Kidney glomerular epithelial cell (primary cell): Measurements from ENCODE around the gene SLC6A3.

Experiments
- DNase-seq: peaks from one replicate; lab custom pipeline; 2025; lab: John Stamatoyannopoulos, UW

Gene SLC6A3

GRCh38 chr5:1345876-1346626 lies 99.2 kb downstream of the SLC6A3 start:
- DNase-seq = no peak

- DNase-seq = peak; percentile 48
Observed at GRCh38 chr5:1344975-1345838, 100.0 kb downstream of the SLC6A3 start, which contains the start of gene CLPTM1L. Gene CLPTM1L, minus strand, starts transcription at chr5:1345099. Its CDS starts 258 bp downstream, at chr5:1344841.

- DNase-seq = no peak
Observed at GRCh38 chr5:1343931-1344901, 101.0 kb downstream of the SLC6A3 start.

- DNase-seq = no peak
Observed at GRCh38 chr5:1343315-1343751, 101.9 kb downstream of the SLC6A3 start.
